Prostate gland (tissue), 2 donors: ENCODE measurements around the gene GPRC5A. TPM values are rescaled to one million over a fixed set of nuclear protein-coding genes. Genes with fewer than 3 reads are reported as not detected.

Experiments
- DNase-seq: peaks from one replicate; pipeline ENCODE4 v3.0.0-alpha.2; 2019; ENCODE audit warnings: low spot score
- H3K27ac ChIP-seq, 2 donors: fragments of 200-600 bp; sonication (generic); 2 replicates each; pipeline ENCODE4 v1.5.1; 2017 to 2019
- H3K27me3 ChIP-seq: fragments of 200-600 bp; sonication (generic); replicated peaks from 2 replicates; pipeline ENCODE4 v1.5.1; 2019; ENCODE audit not compliant: insufficient read depth
- H3K36me3 ChIP-seq, 2 donors: fragments of 200-600 bp; sonication (generic); 1 replicate in 1 of 2; 2 replicates in 1 of 2; pipeline versions ENCODE4 v1.5.1 to v1.8.1; 2017 to 2019
- H3K4me1 ChIP-seq: fragments of 200-600 bp; sonication (generic); replicated peaks from 2 replicates; pipeline ENCODE4 v1.5.1; 2019
- H3K4me3 ChIP-seq, 2 donors: fragments of 200-600 bp; sonication (generic); 2 replicates each; pipeline ENCODE4 v1.5.1; 2017 to 2019
- H3K9me3 ChIP-seq: fragments of 200-600 bp; sonication (generic); 2 replicates; pipeline ENCODE4 v1.5.1; 2017
- POLR2A ChIP-seq: fragments of 450-650 bp; IDR thresholded peaks from one replicate; pipeline ENCODE4 v1.6.1; 2016; ENCODE audit warnings: antibody characterized with exemption, mild to moderate bottlenecking
- POLR2AphosphoS5 ChIP-seq: sonication (generic); formaldehyde crosslinking; IDR thresholded peaks from one replicate; pipeline ENCODE4 v1.6.1; 2017; ENCODE audit warnings: antibody characterized with exemption
- WGBS: methylation state at CpG from one replicate; pipeline ENCODE4 v1.1.5; 2018; 5-methylcytosine and 5-hydroxymethylcytosine counted together
- intact Hi-C: fragments of 100-400 bp; cut with DNase I; formaldehyde crosslinking; loops from one replicate; pipeline ENCODE4 v1.14.2; 2022
- total RNA-seq, 2 donors: library from RNA; depleted of rRNA; stranded (reverse); fragments of >200 nt; gene quantifications; one replicate each; pipeline ENCODE4 v1.1.0, GENCODE V29; 2016
- TF ChIP-seq, protein P1 (sequence below), 4 experiments: fragments of 200-600 bp in 2 of 4; fragments of 450-650 bp in 2 of 4; sonication (generic) in 2 of 4; IDR thresholded peaks; 1 replicate in 3 of 4; 2 replicates in 1 of 4; pipeline ENCODE4 v1.5.1; 2016 to 2019; ENCODE audit warnings: antibody characterized with exemption in 4 of 4, mild to moderate bottlenecking in 2 of 4, moderate library complexity in 2 of 4

Gene GPRC5A
- total RNA-seq, 2 donors from 2014 or later = 5.4 to 22.2 TPM

DNA sequence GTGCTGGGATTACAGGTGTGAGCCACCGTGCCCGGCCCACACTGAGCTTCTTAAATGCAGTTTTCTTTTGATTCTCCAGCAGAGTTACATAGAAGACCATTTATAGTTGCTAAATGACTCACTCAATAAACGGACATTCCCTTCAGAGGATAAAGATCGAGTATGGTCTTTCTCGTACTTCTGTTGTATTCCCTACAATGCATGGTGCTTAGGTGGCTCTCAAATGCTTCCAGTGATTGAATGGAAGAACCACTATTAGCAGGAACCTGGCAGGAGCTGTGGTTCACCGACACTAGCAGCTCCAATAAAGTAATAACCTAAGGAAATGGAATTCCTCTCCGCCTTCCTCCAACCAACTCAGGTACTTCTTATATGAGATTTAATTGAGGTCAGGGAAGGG is 3.9 kb upstream of the GPRC5A start:
- TF ChIP-seq POLR2A = no peak
- TF ChIP-seq POLR2AphosphoS5 = no peak
- TF ChIP-seq, protein P1, sequence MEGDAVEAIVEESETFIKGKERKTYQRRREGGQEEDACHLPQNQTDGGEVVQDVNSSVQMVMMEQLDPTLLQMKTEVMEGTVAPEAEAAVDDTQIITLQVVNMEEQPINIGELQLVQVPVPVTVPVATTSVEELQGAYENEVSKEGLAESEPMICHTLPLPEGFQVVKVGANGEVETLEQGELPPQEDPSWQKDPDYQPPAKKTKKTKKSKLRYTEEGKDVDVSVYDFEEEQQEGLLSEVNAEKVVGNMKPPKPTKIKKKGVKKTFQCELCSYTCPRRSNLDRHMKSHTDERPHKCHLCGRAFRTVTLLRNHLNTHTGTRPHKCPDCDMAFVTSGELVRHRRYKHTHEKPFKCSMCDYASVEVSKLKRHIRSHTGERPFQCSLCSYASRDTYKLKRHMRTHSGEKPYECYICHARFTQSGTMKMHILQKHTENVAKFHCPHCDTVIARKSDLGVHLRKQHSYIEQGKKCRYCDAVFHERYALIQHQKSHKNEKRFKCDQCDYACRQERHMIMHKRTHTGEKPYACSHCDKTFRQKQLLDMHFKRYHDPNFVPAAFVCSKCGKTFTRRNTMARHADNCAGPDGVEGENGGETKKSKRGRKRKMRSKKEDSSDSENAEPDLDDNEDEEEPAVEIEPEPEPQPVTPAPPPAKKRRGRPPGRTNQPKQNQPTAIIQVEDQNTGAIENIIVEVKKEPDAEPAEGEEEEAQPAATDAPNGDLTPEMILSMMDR (IDR thresholded peaks at IDR 0.05) = no peak
- no peak overlapping the region for H3K4me3 ChIP-seq
- DNase-seq = no peak
- no peaks in the 10 kb centered on the region for H3K27me3 ChIP-seq
- intact Hi-C loops = no loop called here
- no peaks in the 10 kb centered on the region for H3K4me1 ChIP-seq
- H3K9me3 ChIP-seq = no peaks in the 10 kb centered on the region
- H3K27ac ChIP-seq = no peak overlapping the region
- 56% methylated on average over 7 of the region's 7 CpGs for WGBS
- no peaks in the 10 kb centered on the region for H3K36me3 ChIP-seq

DNA sequence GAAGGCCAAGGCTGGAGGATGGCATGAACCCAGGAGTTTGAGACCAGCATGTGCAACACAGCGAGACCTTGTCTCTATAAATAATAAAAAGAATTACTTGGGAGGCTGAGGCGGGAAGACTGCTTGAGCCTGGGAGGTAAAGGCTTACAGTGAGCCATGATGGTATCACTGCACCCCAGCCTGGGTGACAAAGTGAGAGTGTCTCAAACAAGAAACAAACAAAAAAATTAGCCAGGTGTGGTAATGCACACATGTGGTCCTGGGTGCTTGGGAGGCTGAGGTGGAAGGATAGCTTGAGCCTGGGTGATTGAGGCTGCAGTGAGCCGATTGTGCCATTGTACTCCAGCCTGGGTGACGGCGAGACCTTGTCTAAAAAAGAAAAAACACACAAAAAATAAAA is 1.7 kb upstream of the GPRC5A start:
- Histone ChIP-seq H3K27ac (no peak overlapping the region), H3K9me3 (no peaks in the 10 kb centered on the region), H3K27me3 (no peaks in the 10 kb centered on the region), H3K4me1 (no peaks in the 10 kb centered on the region), H3K4me3 (no peak overlapping the region), H3K36me3 (no peaks in the 10 kb centered on the region)
- TF ChIP-seq POLR2A (no peak), POLR2AphosphoS5 (no peak)
- TF ChIP-seq, protein P1 (IDR thresholded peaks at IDR 0.05) = no peak
- intact Hi-C loops = no loop called here
- no peak for DNase-seq
- 94% methylated on average over 5 of the region's 5 CpGs for WGBS

DNA sequence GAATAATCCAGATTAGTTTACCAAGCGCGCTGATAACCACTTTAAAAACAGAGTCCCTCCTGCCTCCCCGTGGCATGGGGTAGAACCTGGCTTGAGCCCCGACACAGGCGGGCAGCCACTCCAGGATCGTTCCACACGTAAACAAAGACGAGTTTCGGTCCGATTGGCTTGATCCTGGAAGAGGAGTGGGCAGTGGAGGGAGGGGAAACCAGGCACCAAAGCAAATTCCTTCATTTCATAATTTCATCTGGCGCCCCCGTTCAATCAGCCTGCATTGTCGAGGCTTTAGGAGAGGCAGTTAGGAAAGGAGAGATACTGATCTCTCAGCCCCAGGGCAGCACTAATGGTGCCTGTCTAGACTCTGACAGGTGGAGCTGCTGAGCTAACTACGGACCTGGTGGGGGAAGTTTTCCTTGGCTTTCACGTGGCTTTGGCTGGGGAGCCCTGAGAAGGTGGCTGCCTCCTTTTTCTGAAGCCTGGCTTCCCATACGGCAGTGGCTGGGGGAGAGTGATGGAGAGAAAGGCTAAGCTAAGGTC is 751 bp upstream of the GPRC5A start:
- peak overlapping the region; percentile 41 to 44 for H3K4me3 ChIP-seq
- no peaks in the 10 kb centered on the region for H3K4me1 ChIP-seq
- H3K9me3 ChIP-seq = no peaks in the 10 kb centered on the region
- intact Hi-C loops = no loop called here
- DNase-seq = peak; percentile 77
- TF ChIP-seq, protein P1 (IDR thresholded peaks at IDR 0.05) = peak in 2 of 4 experiments; percentile 9 to 16
- TF ChIP-seq POLR2A = no peak
- TF ChIP-seq POLR2AphosphoS5 = peak; percentile 44
- H3K36me3 ChIP-seq = no peaks in the 10 kb centered on the region
- no peaks in the 10 kb centered on the region for H3K27me3 ChIP-seq
- 12% methylated on average over 16 of the region's 16 CpGs for WGBS
- H3K27ac ChIP-seq = peak overlapping the region; percentile 75 to 82

DNA sequence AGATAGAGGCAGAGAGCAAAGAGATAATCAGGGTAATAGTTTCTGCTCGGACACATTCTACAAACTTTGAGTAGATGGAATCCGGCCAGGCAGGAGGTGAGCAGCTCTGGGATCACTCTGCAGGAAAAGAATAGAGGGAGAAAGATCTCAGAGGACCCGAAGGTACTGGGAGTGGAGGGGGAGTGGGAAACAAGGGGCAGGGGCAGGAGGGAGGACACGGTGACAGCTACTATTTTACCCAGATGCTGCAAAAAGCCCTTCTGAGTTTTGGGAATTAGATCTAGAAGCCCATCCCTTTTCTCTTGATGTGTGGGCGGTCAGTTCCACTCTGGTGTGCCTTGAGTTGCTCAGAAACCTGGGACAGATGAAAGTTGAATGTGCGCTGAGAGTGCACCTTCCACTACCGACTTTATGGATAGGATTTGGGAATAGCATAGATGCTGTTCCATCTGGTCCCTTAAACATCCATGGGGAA is 556 bp downstream of the GPRC5A start:
- intact Hi-C loops = no loop called here
- Histone ChIP-seq H3K9me3 (no peaks in the 10 kb centered on the region), H3K4me1 (no peaks in the 10 kb centered on the region), H3K36me3 (no peaks in the 10 kb centered on the region), H3K27ac (peak overlapping the region; percentile 75 to 82), H3K27me3 (no peaks in the 10 kb centered on the region), H3K4me3 (peak overlapping the region; percentile 41 to 44)
- 38% methylated on average over 7 of the region's 7 CpGs for WGBS
- TF ChIP-seq POLR2A (no peak), POLR2AphosphoS5 (no peak)
- TF ChIP-seq, protein P1 (IDR thresholded peaks at IDR 0.05) = no peak
- no peak for DNase-seq

DNA sequence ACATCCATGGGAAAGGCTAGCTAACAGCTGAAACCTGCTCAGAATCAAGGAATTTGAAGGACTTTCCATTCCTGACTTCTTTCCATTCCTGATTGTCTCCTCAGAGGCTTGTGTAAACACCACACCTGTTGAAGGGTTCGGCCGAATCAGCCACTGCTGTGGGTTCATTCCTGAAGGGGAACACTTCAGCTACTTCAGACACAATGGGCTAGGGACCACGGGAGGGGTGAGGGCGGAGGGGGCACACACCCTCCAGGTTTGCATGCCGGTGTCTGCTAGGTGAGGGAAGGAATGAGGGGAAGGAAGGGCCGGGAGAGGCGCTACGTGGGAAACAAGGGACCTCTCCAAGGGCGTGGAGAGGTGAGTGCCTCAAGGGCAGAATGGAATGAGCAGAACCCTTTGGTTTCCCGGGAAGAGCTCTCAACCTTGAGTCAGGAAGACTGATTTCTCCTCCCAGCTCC is 1.3 kb downstream of the GPRC5A start:
- H3K9me3 ChIP-seq = no peaks in the 10 kb centered on the region
- DNase-seq = no peak
- no peaks in the 10 kb centered on the region for H3K27me3 ChIP-seq
- no peak for TF ChIP-seq POLR2AphosphoS5
- TF ChIP-seq, protein P1 (IDR thresholded peaks at IDR 0.05) = no peak
- TF ChIP-seq POLR2A = no peak
- intact Hi-C loops = no loop called here
- H3K36me3 ChIP-seq = no peaks in the 10 kb centered on the region
- no peak overlapping the region for H3K27ac ChIP-seq
- WGBS = 63% methylated on average over 10 of the region's 10 CpGs
- no peak overlapping the region for H3K4me3 ChIP-seq
- H3K4me1 ChIP-seq = no peaks in the 10 kb centered on the region
